GM12891 (cell line): ENCODE measurements around the gene KIF25.

ENCODE experiments used
- DNase-seq: peaks from one replicate; pipeline ENCODE4 v3.0.0; 2011; ENCODE audit warnings: low spot score; ENCODE audit not compliant: insufficient read length
- FAIRE-seq: peaks from 2 replicates; lab custom pipeline; 2011; peaks lifted over from hg19 to GRCh38; lab: Jason Lieb, UNC
- PAX5 ChIP-seq: IDR thresholded peaks from 2 replicates; pipeline ENCODE4 v1.6.1; 2011; ENCODE audit warnings: low read length, moderate library complexity, mild to moderate bottlenecking; ENCODE audit not compliant: insufficient read depth, severe bottlenecking
- POLR2A ChIP-seq: IDR thresholded peaks from 2 replicates; pipeline ENCODE4 v1.6.1; 2011; ENCODE audit warnings: low read depth, low read length, control low read depth
- POLR2AphosphoS5 ChIP-seq: IDR thresholded peaks from 2 replicates; pipeline ENCODE4 v1.6.1; 2011; ENCODE audit warnings: low read depth, low read length, control low read depth
- POU2F2 ChIP-seq: IDR thresholded peaks from 2 replicates; pipeline ENCODE4 v1.6.1; 2011; ENCODE audit warnings: low read depth, mild to moderate bottlenecking, control low read depth, low read length, moderate library complexity
- SPI1 ChIP-seq: IDR thresholded peaks from 2 replicates; pipeline ENCODE4 v1.6.1; 2011; ENCODE audit warnings: low read depth, low read length, control low read depth
- TAF1 ChIP-seq: IDR thresholded peaks from 2 replicates; pipeline ENCODE4 v1.6.1; 2011; ENCODE audit warnings: low read depth, low read length, control low read depth

The KIF25 gene

GRCh38 chr6:167957626-167958025, 39.8 kb upstream of the KIF25 start:
- no peak for TF ChIP-seq POLR2A
- DNase-seq, result no peak

GRCh38 chr6:167960579-167960978, 36.9 kb upstream of the KIF25 start:
- DNase-seq (no peak), FAIRE-seq (no peak)
- no peak for TF ChIP-seq POLR2A
- TF ChIP-seq PAX5, result no peak
- TF ChIP-seq TAF1, result no peak
- no peak for TF ChIP-seq POLR2AphosphoS5
- TF ChIP-seq POU2F2, result no peak
- TF ChIP-seq SPI1, result no peak

More at GRCh38 chr6:167957626-167958025, 39.8 kb upstream of the KIF25 start:
- peak; percentile 20 for FAIRE-seq

- no peak for FAIRE-seq
- no peak for TF ChIP-seq PAX5
- no peak for TF ChIP-seq POU2F2
- no peak for TF ChIP-seq POLR2AphosphoS5
- TF ChIP-seq SPI1, result no peak
- no peak for TF ChIP-seq POLR2A
- no peak for TF ChIP-seq TAF1
- DNase-seq, result no peak
Measured at GRCh38 chr6:167962711-167963110, 34.8 kb upstream of the KIF25 start.

DNA sequence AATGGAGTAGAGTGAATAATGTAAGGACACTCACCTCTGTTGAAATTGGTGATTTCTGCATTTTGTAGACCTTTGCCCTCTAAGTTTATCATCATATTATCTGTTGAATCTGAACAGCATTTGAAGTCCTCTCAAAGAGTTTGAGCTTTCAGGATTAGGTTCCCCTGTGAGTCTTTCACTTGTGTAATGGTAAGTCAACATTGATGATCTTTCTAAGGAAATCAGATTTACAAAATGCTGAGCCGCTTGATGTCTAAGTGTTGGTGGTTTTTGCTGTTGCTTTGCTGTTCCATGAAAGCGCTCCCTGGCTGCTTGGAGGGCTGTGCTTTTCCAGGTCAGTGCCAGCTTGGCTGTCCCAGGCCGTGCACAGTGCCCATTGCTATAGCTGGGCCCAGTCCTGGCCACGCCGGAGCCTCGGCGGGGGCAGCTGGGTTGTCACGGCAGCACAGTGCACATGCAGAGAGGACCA, 33.8 kb upstream of the KIF25 start:
- DNase-seq (no peak), FAIRE-seq (no peak)
- TF ChIP-seq TAF1 (no peak), POLR2AphosphoS5 (no peak), PAX5 (no peak), SPI1 (no peak)

DNA sequence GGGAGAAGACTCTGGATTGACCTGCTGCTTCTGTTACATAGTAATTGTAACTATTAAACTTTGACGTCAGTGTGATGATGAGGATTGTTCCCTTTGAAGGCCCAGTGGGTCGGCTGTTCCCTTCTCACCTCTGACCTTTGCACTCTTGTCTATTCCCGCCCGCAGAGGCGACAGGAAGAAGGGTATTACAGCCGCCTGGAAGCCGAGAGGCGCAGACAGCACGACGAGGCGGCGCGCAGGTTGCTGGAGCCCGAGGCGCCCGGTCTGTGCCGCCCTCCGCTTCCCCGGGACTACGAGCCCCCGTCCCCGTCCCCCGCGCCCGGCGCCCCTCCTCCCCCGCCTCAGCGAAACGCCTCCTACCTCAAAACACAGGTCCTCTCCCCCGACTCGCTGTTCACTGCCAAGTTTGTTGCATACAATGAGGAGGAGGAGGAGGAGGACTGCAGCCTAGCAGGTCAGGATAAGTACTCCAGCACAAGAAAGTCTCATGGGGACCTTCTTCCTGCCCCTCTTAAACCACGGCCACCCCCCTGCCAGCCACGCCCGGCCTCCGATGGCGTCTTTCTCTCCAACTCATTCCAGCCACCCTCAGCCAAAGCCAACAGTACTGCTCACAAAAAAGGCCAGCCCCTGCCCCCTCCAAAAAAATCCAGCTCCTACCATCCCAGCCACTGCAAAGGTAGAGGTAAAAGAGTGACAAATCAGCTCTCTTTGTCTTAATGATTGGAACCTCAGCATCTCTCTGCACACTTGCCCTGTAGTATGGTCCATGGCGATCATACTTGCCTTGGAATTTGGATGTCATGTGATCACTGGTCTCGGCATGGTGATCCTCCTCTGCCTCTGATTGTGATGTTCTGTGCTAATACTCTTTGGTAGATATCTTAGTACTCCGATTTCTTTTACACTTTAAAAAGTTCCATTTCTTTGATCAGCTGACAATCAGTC, 31.6 kb upstream of the KIF25 start:
- FAIRE-seq (no peak), DNase-seq (no peak)
- TF ChIP-seq POU2F2, result no peak
- TF ChIP-seq SPI1, result no peak
- TF ChIP-seq POLR2AphosphoS5, result no peak
- TF ChIP-seq TAF1, result no peak
- TF ChIP-seq PAX5, result no peak
- TF ChIP-seq POLR2A, result no peak

DNA sequence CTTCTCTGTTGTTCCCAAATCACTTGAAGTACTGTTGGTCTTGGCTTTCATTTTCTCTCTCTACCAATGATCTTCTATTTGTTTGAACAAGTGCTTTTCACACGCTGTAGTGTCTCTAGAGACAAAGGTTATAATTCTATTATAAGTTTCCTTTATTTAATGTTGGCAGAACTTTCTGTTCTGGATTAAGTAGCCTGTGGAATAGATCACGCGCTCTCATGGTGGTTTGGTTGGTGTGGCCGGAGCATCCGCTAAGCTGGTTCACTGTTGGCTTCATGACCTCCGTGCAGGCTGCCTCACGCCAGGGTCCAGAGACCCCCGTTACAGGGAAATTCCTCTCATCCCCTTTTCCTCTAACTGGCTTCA, 30.9 kb upstream of the KIF25 start:
- DNase-seq (no peak), FAIRE-seq (no peak)
- no peak for TF ChIP-seq PAX5
- no peak for TF ChIP-seq POLR2AphosphoS5
- no peak for TF ChIP-seq POLR2A
- no peak for TF ChIP-seq SPI1
- TF ChIP-seq TAF1, result no peak
- no peak for TF ChIP-seq POU2F2

GRCh38 chr6:167968091-167968490, 29.4 kb upstream of the KIF25 start:
- TF ChIP-seq POLR2A (no peak), SPI1 (no peak), PAX5 (no peak), TAF1 (no peak), POLR2AphosphoS5 (no peak), POU2F2 (no peak)
- FAIRE-seq (no peak), DNase-seq (no peak)

DNA sequence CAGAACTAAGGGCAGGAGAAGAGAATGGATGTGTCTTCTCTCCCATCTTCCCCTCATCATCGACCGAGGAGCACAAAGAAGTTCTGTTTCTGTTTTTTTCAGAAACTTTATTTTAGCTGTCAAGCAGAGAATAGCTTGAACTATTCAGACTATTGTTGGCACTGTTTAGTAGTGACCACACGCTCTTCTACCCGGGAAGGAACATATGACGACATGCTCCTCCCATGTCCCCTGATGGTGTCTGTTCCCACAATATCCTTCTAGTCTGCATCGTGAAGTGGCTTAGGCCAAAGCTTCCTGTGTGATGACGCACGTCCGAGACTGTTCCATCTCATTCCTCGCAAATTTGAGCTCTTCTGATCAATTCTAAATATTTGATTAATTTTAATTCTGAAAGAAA, 27.2 kb upstream of the KIF25 start:
- DNase-seq, result no peak
- no peak for FAIRE-seq
- TF ChIP-seq POLR2A (no peak), SPI1 (no peak), POU2F2 (no peak), TAF1 (no peak), POLR2AphosphoS5 (no peak), PAX5 (no peak)

DNA sequence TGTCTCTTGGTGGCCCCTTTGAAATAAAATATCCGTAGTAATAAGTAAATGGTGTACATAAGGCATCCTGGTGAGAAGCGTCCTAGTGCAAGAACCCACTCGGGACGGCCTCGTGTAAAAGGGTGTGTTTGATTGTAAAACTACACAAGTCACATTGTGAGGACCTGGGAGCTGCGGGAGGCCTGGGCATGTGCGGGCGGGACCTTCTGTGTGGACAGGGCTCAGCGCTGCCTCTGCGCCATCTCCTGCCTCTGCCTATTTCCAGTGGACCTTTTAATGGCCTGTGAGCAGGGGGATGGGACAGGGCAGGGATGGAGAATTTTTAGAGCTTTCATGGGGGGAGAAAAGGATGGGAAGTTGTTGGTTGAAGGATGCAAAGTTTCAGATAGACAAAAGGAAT, 25.3 kb upstream of the KIF25 start:
- no peak for DNase-seq
- no peak for TF ChIP-seq POLR2AphosphoS5
- no peak for TF ChIP-seq POU2F2
- no peak for TF ChIP-seq TAF1
- no peak for TF ChIP-seq PAX5
- TF ChIP-seq SPI1, result no peak
- TF ChIP-seq POLR2A, result no peak
- no peak for FAIRE-seq

DNA sequence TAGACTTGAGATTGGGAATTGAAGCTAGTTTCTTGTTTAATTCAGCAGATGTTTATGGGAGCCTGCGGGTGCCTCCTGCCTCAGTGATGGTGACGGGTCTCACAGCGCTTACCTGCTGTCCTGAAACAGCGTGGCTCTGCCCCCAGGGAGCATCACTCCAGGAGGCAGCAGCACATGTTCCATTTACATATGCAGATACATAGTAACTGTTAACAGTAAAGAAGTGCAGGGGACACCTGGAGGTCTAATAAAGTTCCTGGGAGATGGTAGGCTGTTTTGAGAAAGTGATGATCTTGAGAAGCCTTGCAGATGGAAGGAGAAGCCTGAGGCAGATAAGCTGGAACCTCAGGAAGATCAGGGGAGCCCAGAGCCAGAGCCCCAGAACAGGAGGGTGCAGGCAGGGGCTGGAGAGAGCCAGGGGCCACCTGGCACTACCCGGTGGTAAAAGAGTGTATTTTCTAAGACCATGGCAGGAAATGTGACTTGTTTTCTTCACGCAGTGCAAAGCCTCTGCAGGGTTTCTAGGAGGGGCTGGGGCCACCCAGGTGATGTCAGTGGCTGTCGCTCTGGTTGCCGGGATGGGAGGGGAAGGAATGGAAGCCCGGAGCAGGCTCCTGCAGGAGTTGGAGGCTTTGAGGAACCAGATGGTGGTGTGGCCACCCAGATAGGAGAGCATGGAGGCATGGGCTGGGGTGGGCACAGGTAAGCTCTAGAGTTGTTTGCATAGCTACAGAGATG, 24.2 kb upstream of the KIF25 start:
- TF ChIP-seq TAF1 (no peak), SPI1 (no peak), POU2F2 (no peak), POLR2AphosphoS5 (no peak), POLR2A (no peak), PAX5 (no peak)
- no peak for FAIRE-seq

More for the DNA sequence above, 24.2 kb upstream of the KIF25 start:
- no peak for DNase-seq
